Lung (tissue), 12 donors: Measurements from ENCODE around the gene FILIP1L. TPM values are rescaled to one million over a fixed set of nuclear protein-coding genes. Genes with fewer than 3 reads are reported as not detected.

Source experiments
- ATAC-seq: fragments of 200-7000 bp; cut with Tn5 transposase; one replicate; pipeline ENCODE4 v1.9.1; 2020; ENCODE audit warnings: moderate number of reproducible peaks; ENCODE audit not compliant: insufficient read depth, low FRiP score
- DNase-seq, 3 donors: peaks; one replicate each; pipeline ENCODE4 v3.0.0-alpha.2; 2013 to 2017
- H3K27ac ChIP-seq, 2 donors: one replicate each; pipeline ENCODE4 v1.5.1; 2013; ENCODE audit warnings: mild to moderate bottlenecking in 2 of 2, moderate library complexity in 2 of 2, control low read depth in 1 of 2, inconsistent platforms in 1 of 2, low read depth in 1 of 2, low read length in 1 of 2
- H3K27me3 ChIP-seq, 3 donors: one replicate each; pipeline ENCODE4 v1.5.1; 2013; ENCODE audit warnings: low read length in 2 of 3; ENCODE audit not compliant: control insufficient read depth in 3 of 3, insufficient read depth in 3 of 3
- H3K36me3 ChIP-seq, 4 donors: one replicate each; pipeline ENCODE4 v1.5.1; 2013; ENCODE audit warnings: low read length in 4 of 4, mild to moderate bottlenecking in 1 of 4, moderate library complexity in 1 of 4; ENCODE audit not compliant: control insufficient read depth in 4 of 4, insufficient read depth in 4 of 4
- H3K4me1 ChIP-seq, 5 donors: one replicate each; pipeline ENCODE4 v1.5.1; 2013; ENCODE audit warnings: low read length in 5 of 5, mild to moderate bottlenecking in 2 of 5, moderate library complexity in 1 of 5; ENCODE audit not compliant: control insufficient read depth in 5 of 5, insufficient read depth in 5 of 5
- H3K4me3 ChIP-seq: one replicate; pipeline ENCODE4 v1.5.1; 2013; ENCODE audit warnings: mild to moderate bottlenecking, control low read depth, moderate library complexity
- H3K9ac ChIP-seq, 2 donors: one replicate each; pipeline ENCODE4 v1.5.1; 2013; ENCODE audit warnings: low read length in 2 of 2, control low read depth in 1 of 2; ENCODE audit not compliant: insufficient read depth in 1 of 2
- H3K9me3 ChIP-seq, 4 donors: one replicate each; pipeline ENCODE4 v1.5.1; 2013; ENCODE audit warnings: low read length in 3 of 4, mild to moderate bottlenecking in 1 of 4, moderate library complexity in 1 of 4; ENCODE audit not compliant: control insufficient read depth in 4 of 4, insufficient read depth in 3 of 4
- CTCF ChIP-seq: IDR thresholded peaks from 2 replicates; pipeline ENCODE4 v1.5.1; 2012; ENCODE audit warnings: mild to moderate bottlenecking; ENCODE audit errors: control extremely low read depth, extremely low read depth
- WGBS, 2 donors: extraction: QIAGEN DNeasy Blood & Tissue Kit; methylation state at CpG; one replicate each; pipeline ENCODE4 v1.1.7; 2013; 5-methylcytosine and 5-hydroxymethylcytosine counted together
- polyA plus RNA-seq, 2 donors: library from polyadenylated mRNA; stranded (reverse); fragments of 200-250 nt; gene quantifications; one replicate each; pipeline ENCODE4 v1.2.1, GENCODE V29; 2013
- total RNA-seq, 2 donors: library from RNA; depleted of rRNA in 1 of 2; stranded (reverse); fragments of >200 nt in 1 of 2; gene quantifications; one replicate each; pipeline ENCODE4 v1.2.1, GENCODE V29; 2014 to 2021
- donor health status: control.
- donor health status: control.
- donor health status: Bipolar disorder and iron deficiency.
- donor health status: healthy.
- donor health status: DM: yes; HTN: yes; CAD: no.

Gene FILIP1L
- total and polyA plus RNA-seq, 4 donors: 8.3 to 27.8 (median 22.5) TPM

- Histone ChIP-seq H3K27ac (no peak overlapping the region), H3K27me3 (no peaks in the 10 kb centered on the region), H3K9ac (no peak overlapping the region), H3K4me1 (peaks cover 0 to 14% (median 0%) of the 10 kb centered on the region in 5 donors), H3K4me3 (no peak overlapping the region), H3K36me3 (peaks cover 0 to 42% (median 3%) of the 10 kb centered on the region in 4 donors), H3K9me3 (peaks cover 0 to 3% (median 0%) of the 10 kb centered on the region in 4 donors)
- ATAC-seq: no peak
- 90 to 95% methylated on average over 1 of the region's 1 CpG for WGBS, 2 donors
- DNase-seq: no peak
- no peak for TF ChIP-seq CTCF
Measured at GRCh38 chr3:99851955-99852354, 262.3 kb downstream of the FILIP1L start.

DNA sequence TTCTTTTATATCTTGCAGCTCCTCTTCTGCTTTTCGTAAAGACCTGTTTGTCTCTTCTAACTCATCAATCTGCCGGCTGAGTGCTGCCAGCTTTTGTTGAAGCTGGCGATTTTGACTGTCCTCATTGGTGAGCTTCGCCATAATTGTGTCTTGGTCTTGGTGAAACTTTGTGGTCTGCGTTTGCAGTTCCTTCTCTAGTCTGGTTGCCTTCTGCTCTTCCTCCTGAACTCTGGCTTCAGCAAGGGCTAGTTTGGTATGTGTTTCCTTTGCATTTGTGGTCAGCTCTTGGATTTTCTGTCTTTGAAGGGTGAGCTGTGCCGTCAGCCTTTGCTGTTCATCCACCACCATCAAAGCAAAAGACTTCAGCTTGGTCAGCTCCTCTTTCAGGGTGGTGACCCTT, 263.7 kb downstream of the FILIP1L start:
- Histone ChIP-seq H3K27me3 (no peaks in the 10 kb centered on the region), H3K27ac (no peak overlapping the region), H3K4me3 (no peak overlapping the region), H3K9ac (no peak overlapping the region), H3K36me3 (peaks cover 0 to 39% (median 3%) of the 10 kb centered on the region in 4 donors), H3K9me3 (peaks cover 0 to 3% (median 0%) of the 10 kb centered on the region in 4 donors), H3K4me1 (peaks cover 0 to 20% (median 3%) of the 10 kb centered on the region in 5 donors)
- ATAC-seq (no peak), DNase-seq (no peak)
- no peak for TF ChIP-seq CTCF
- 39 to 73% methylated on average over 6 of the region's 6 CpGs for WGBS, 2 donors

- H3K27ac ChIP-seq: no peak overlapping the region
- peaks cover 0 to 27% (median 2%) of the 10 kb centered on the region in 4 donors for H3K36me3 ChIP-seq
Measured at GRCh38 chr3:99848433-99848832, 265.9 kb downstream of the FILIP1L start.

More at GRCh38 chr3:99848433-99848832, 265.9 kb downstream of the FILIP1L start:
- ATAC-seq: no peak
- 93 to 96% methylated on average over 6 of the region's 6 CpGs for WGBS, 2 donors
- Histone ChIP-seq H3K27me3 (no peaks in the 10 kb centered on the region), H3K9me3 (peaks cover 0 to 3% (median 0%) of the 10 kb centered on the region in 4 donors), H3K9ac (no peak overlapping the region), H3K4me3 (no peak overlapping the region), H3K4me1 (peaks cover 0 to 16% (median 7%) of the 10 kb centered on the region in 5 donors)
- TF ChIP-seq CTCF: no peak
- DNase-seq: no peak
